Kidney capillary endothelial cell (primary cell): ENCODE data around the gene TAS1R1.
A peak's percentile ranks its signal among the peaks of the same experiment; 100 is the strongest.

Experiments used
- DNase-seq: peaks from one replicate; pipeline ENCODE4 v3.0.0-alpha.2; 2018; ENCODE audit warnings: low spot score

TAS1R1 gene

GRCh38 chr1:6572653-6573383 lies 17.7 kb downstream of the TAS1R1 start:
- DNase-seq = no peak

- DNase-seq = no peak
Measured at GRCh38 chr1:6574025-6574620, 19.0 kb downstream of the TAS1R1 start.

- DNase-seq = no peak
Measured at GRCh38 chr1:6574818-6575217, 19.7 kb downstream of the TAS1R1 start.

GRCh38 chr1:6577831-6578525 lies 22.9 kb downstream of the TAS1R1 start:
- no peak for DNase-seq

GRCh38 chr1:6578624-6579373 lies 23.7 kb downstream of the TAS1R1 start:
- DNase-seq = no peak

- DNase-seq = peak; percentile 97
Measured at GRCh38 chr1:6579374-6580118, 24.4 kb downstream of the TAS1R1 start, which contains the start of gene ZBTB48. Gene ZBTB48, plus strand, starts transcription at chr1:6579994. Its CDS starts 616 bp downstream, at chr1:6580610.

GRCh38 chr1:6580119-6580592 lies 25.0 kb downstream of the TAS1R1 start:
- DNase-seq = no peak

- DNase-seq = no peak
Measured at GRCh38 chr1:6580593-6581409, 25.7 kb downstream of the TAS1R1 start.

- DNase-seq = peak; percentile 37
Measured at GRCh38 chr1:6581561-6582305, 26.6 kb downstream of the TAS1R1 start.

GRCh38 chr1:6582370-6582769 lies 27.3 kb downstream of the TAS1R1 start:
- DNase-seq = no peak

- DNase-seq = no peak
Measured at GRCh38 chr1:6584126-6585080, 29.3 kb downstream of the TAS1R1 start.

- no peak for DNase-seq
Measured at GRCh38 chr1:6585081-6585722, 30.1 kb downstream of the TAS1R1 start.

- DNase-seq = no peak
Measured at GRCh38 chr1:6585841-6586240, 30.7 kb downstream of the TAS1R1 start.

GRCh38 chr1:6586404-6586816 lies 31.3 kb downstream of the TAS1R1 start:
- DNase-seq = no peak

GRCh38 chr1:6587261-6588005 lies 32.3 kb downstream of the TAS1R1 start:
- DNase-seq = no peak

- DNase-seq = no peak
Measured at GRCh38 chr1:6588128-6588892, 33.2 kb downstream of the TAS1R1 start.
